Stimulated activated naive CD8-positive, alpha-beta T cell treated with anti-CD3 and anti-CD28 coated beads, Interleukin-15, Interleukin-2, amounts not matched to agents 100 ng/mL and 50 ng/mL, for 24 hours (primary cell): Measurements from ENCODE around the gene LTBP4.

Source experiments
- H3K27ac Mint-ChIP-seq: one replicate; pipeline ENCODE4 v1.8.0; 2021; ENCODE audit warnings: mild to moderate bottlenecking, mixed read lengths
- H3K27me3 Mint-ChIP-seq: one replicate; pipeline ENCODE4 v1.8.0; 2021; ENCODE audit warnings: mixed read lengths
- H3K36me3 Mint-ChIP-seq: one replicate; pipeline ENCODE4 v1.8.0; 2021; ENCODE audit warnings: low read depth, mixed read lengths
- H3K4me1 Mint-ChIP-seq: one replicate; pipeline ENCODE4 v1.8.0; 2021; ENCODE audit warnings: low read depth, mixed read lengths
- H3K4me3 Mint-ChIP-seq: one replicate; pipeline ENCODE4 v1.8.0; 2021; ENCODE audit warnings: mild to moderate bottlenecking, mixed read lengths
- H3K9me3 Mint-ChIP-seq: one replicate; pipeline ENCODE4 v1.8.0; 2021; ENCODE audit warnings: mixed read lengths

LTBP4 gene

DNA sequence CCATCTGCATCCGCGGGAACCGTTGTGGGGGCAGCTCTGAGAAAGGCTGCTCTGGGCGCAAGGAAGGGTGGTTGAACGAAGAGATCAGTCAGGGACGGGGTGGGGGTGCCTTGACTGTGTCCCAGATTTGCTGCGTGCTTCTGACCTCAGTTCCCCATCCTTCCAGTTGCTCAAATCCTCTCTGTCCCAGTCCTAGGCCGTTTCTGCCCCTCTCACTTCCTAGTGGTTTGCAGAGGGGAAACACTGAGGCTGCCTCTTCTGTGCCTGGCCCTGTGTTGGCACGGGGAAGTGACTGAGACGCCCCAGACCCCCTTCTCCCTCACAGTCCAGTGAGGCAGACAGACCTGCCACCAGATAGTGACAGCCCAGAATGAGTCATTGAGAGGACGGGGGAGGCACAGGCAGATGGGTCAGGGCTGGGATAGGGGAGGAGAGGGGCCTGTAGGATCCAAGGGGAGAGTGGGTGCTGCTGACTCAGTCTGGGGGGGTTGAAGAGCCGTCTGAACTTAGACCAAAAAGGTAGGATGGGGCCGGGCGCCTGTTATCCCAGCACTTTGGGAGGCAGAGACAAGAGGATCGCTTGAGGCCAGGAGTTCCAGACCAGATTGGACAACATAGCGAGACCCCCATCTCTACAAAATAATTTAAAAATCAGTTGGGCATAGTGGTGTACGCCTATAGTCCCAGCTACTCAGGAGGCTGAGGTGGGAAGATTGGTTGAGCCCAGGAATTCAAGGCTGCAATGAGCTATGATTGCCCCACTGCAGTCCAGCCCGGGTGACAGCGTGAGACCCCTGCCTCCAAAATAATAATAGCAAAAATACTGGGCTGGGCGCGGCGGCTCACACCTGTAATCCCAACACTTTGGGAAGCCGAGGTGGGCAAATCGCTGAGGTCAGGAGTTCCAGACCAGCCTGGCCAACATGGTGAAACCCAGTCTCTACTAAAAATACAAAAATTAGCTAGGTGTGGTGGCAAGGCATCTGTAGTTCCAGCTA, 62.8 kb downstream of the LTBP4 start:
- peaks cover 24% of the 10 kb centered on the region for H3K4me1 Mint-ChIP-seq
- peak overlapping the region; percentile 72 for H3K27ac Mint-ChIP-seq
- no peaks in the 10 kb centered on the region for H3K27me3 Mint-ChIP-seq
- peaks cover 6% of the 10 kb centered on the region for H3K36me3 Mint-ChIP-seq
- peak overlapping the region; percentile 78 for H3K4me3 Mint-ChIP-seq
- no peaks in the 10 kb centered on the region for H3K9me3 Mint-ChIP-seq

GRCh38 chr19:40666803-40667438, 65.8 kb downstream of the LTBP4 start:
- Mint-ChIP-seq H3K27ac (no peak overlapping the region), H3K27me3 (no peaks in the 10 kb centered on the region), H3K4me1 (peaks cover 24% of the 10 kb centered on the region), H3K36me3 (peaks cover 31% of the 10 kb centered on the region), H3K9me3 (no peaks in the 10 kb centered on the region), H3K4me3 (no peak overlapping the region)

GRCh38 chr19:40667602-40668001, 66.4 kb downstream of the LTBP4 start:
- peaks cover 31% of the 10 kb centered on the region for H3K36me3 Mint-ChIP-seq
- H3K4me1 Mint-ChIP-seq, result peaks cover 24% of the 10 kb centered on the region
- H3K27me3 Mint-ChIP-seq, result no peaks in the 10 kb centered on the region
- H3K9me3 Mint-ChIP-seq, result no peaks in the 10 kb centered on the region
- H3K4me3 Mint-ChIP-seq, result no peak overlapping the region
- no peak overlapping the region for H3K27ac Mint-ChIP-seq

- H3K27ac Mint-ChIP-seq, result no peak overlapping the region
- H3K9me3 Mint-ChIP-seq, result no peaks in the 10 kb centered on the region
- H3K4me1 Mint-ChIP-seq, result peaks cover 9% of the 10 kb centered on the region
- H3K36me3 Mint-ChIP-seq, result peaks cover 31% of the 10 kb centered on the region
- no peak overlapping the region for H3K4me3 Mint-ChIP-seq
- no peaks in the 10 kb centered on the region for H3K27me3 Mint-ChIP-seq
Measured at GRCh38 chr19:40668991-40669614, 67.9 kb downstream of the LTBP4 start.

GRCh38 chr19:40671404-40671803, 70.2 kb downstream of the LTBP4 start:
- H3K9me3 Mint-ChIP-seq, result no peaks in the 10 kb centered on the region

DNA sequence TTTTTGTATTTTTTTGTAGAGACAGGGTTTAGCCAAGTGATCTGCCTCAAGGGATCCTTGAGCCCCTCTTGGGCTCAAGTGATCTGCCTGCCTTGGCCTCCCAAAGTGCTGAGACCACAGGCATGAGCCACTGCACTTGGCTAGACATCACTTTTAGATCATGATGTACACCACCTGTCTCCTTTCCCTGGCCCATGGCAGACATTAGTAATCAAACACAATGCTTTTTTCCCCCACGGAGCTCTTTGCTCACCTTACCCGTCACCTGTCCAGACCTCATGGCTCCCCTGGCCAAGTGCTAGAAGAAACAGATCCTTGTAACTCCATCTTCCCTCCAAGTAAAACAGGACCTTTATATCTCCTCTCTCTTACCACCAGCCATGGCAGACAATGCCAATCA, 70.9 kb downstream of the LTBP4 start:
- H3K9me3 Mint-ChIP-seq, result no peaks in the 10 kb centered on the region
- H3K36me3 Mint-ChIP-seq, result peaks cover 35% of the 10 kb centered on the region
- no peak overlapping the region for H3K27ac Mint-ChIP-seq
- H3K4me1 Mint-ChIP-seq, result no peaks in the 10 kb centered on the region
- H3K27me3 Mint-ChIP-seq, result no peaks in the 10 kb centered on the region
- H3K4me3 Mint-ChIP-seq, result no peak overlapping the region

More at GRCh38 chr19:40671404-40671803, 70.2 kb downstream of the LTBP4 start:
- no peak overlapping the region for H3K4me3 Mint-ChIP-seq
- H3K27me3 Mint-ChIP-seq, result no peaks in the 10 kb centered on the region
- H3K27ac Mint-ChIP-seq, result no peak overlapping the region
- peaks cover 5% of the 10 kb centered on the region for H3K4me1 Mint-ChIP-seq
- H3K36me3 Mint-ChIP-seq, result peaks cover 35% of the 10 kb centered on the region

DNA sequence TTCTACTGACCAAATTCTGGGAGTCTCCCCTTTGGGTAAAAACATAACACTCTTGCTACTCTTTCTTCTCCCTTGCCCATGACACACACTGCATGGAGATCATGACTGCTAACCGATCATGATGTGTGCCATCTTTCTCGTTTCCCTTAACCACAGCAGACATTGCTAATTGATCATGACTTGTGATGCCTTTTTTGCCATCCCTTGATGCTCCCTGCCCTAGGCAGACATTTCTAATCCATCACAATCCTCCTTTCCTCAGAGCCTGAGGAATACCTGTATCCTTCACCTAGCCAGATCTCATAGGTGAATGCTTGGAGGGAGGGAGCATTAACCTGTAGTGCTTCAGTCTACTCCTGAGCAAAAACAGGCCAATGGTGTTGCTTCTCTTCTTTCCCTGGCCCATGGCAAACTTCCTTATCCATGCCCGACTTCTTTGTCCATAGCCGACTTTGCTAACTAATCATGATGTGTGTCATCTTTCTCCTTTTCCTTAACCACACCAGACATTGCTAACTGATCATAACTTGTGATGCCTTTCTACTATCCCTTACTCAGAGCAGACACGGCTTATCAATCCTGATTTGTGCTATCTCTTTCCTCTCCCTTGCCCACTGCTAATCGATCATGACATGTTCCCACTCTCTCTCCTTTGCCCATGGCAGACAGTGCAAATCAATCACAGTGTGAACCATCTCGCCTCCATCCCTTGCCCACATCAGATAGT, 71.6 kb downstream of the LTBP4 start:
- peaks cover 38% of the 10 kb centered on the region for H3K36me3 Mint-ChIP-seq
- no peaks in the 10 kb centered on the region for H3K9me3 Mint-ChIP-seq
- H3K27me3 Mint-ChIP-seq, result no peaks in the 10 kb centered on the region
- no peak overlapping the region for H3K4me3 Mint-ChIP-seq
- H3K4me1 Mint-ChIP-seq, result no peaks in the 10 kb centered on the region
- no peak overlapping the region for H3K27ac Mint-ChIP-seq

GRCh38 chr19:40673397-40673796, 72.2 kb downstream of the LTBP4 start:
- Mint-ChIP-seq H3K36me3 (peaks cover 45% of the 10 kb centered on the region), H3K27me3 (no peaks in the 10 kb centered on the region), H3K4me1 (no peaks in the 10 kb centered on the region), H3K9me3 (no peaks in the 10 kb centered on the region), H3K27ac (no peak overlapping the region), H3K4me3 (no peak overlapping the region)

- Mint-ChIP-seq H3K36me3 (peaks cover 40% of the 10 kb centered on the region), H3K27ac (no peak overlapping the region), H3K4me3 (no peak overlapping the region), H3K4me1 (no peaks in the 10 kb centered on the region), H3K27me3 (no peaks in the 10 kb centered on the region), H3K9me3 (no peaks in the 10 kb centered on the region)
Measured at GRCh38 chr19:40674291-40674690, 73.1 kb downstream of the LTBP4 start.

DNA sequence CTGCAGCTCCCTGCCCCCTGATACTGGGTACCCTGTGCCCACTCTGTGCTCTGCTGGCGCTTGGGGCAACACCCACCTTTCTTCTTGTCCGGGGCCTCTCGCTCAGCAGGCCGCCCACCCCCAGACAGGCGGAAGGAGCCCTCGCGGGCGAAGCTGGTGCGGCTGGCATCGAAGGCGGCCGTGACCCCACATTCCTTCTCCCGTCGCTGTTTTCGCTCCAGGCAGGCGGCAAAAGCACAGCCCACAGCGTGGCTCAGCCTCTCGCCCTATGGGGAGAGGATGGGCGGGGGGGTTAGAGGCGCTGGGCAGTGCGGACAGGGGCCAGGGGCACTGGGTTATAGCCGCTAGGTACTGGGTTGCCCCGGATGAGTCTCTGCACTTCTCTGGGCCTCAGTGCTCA, 76.0 kb downstream of the LTBP4 start:
- peaks cover 35% of the 10 kb centered on the region for H3K36me3 Mint-ChIP-seq
- no peak overlapping the region for H3K4me3 Mint-ChIP-seq
- no peak overlapping the region for H3K27ac Mint-ChIP-seq
- H3K4me1 Mint-ChIP-seq, result no peaks in the 10 kb centered on the region
- H3K27me3 Mint-ChIP-seq, result no peaks in the 10 kb centered on the region
- H3K9me3 Mint-ChIP-seq, result no peaks in the 10 kb centered on the region
